ENCODE data around the gene CCNI2. TPM values are rescaled to one million over a fixed set of nuclear protein-coding genes. Genes with fewer than 3 reads are reported as not detected.

The CCNI2 gene
- polyA plus RNA-seq, 1 donor (not counting 4 experiments of a cell fraction or from before 2014, with no cell fraction given) = not detected

DNA sequence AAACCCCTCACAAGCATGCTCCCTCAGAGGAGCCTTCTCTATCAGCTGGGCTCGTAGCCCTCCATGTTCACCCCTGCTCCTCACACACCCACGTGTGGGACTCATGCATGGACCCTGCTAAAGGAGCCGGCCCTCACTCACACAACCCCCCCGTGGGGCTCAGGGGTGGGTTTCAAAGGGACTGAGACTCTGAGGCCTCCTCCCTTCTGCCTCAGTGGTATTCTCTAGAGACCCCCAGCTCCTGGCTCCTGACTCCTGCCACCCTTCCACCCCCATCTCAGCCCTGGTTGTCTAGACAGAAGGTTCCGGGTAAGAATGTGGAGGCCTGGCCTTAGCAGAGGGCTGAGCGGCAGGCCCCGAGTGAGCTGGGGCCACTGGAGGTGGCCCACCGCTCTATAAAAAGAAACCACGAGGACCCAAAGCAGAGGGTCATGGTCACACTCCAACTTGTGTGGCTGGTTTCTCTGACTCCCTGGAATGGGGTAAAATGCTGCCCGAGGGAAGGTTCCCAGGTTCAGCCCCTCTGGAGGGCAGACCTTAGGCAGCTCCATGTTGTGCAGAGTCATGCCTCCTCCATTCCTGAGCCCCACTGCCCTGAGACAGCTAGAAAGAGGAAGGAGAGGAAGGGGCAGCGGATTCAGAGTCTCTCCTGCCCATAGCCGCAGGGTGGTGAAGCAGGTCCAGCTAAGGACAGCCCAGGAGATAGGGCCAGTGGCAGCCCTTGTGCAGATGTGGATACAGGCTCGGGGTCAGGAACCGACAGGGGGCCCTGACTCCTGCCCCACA, 19.0 kb downstream of the CCNI2 start:
- no peaks in the 10 kb centered on the region for H3K4me1 ChIP-seq (ENCODE audit: control insufficient read depth, extremely low read depth, insufficient read depth, low read length)
- H4K20me1 ChIP-seq (ENCODE audit: control insufficient read depth, extremely low read depth, insufficient read depth, low read length) = no peaks in the 10 kb centered on the region
- dilution Hi-C loops (cut with MboI; ENCODE audit: extremely low pct_ligation_motif_present, low sequenced_read_pairs) = no loop called here

GRCh38 chr5:132766806-132767055, 19.5 kb downstream of the CCNI2 start:
- Histone ChIP-seq H3K79me2 (ENCODE audit: control insufficient read depth, insufficient read depth, low read length) (peaks cover 26% of the 10 kb centered on the region), H3K9me3 (ENCODE audit: control insufficient read depth, low read depth, low read length) (no peaks in the 10 kb centered on the region), H2AFZ (ENCODE audit: control insufficient read depth, low read length) (no peak overlapping the region), H3K4me3 (ENCODE audit: control insufficient read depth in 2 of 3, extremely low read depth in 1 of 3, insufficient read depth in 2 of 3, low read depth in 1 of 3, low read length in 3 of 3) (no peak overlapping the region), H3K4me2 (ENCODE audit: control insufficient read depth, extremely low read depth, insufficient read depth, low read depth, low read length) (no peak overlapping the region), H3K27me3 (ENCODE audit: control insufficient read depth, extremely low read depth, insufficient read depth, low read length) (no peaks in the 10 kb centered on the region), H3K9ac (ENCODE audit: control insufficient read depth, extremely low read depth, insufficient read depth, low read length) (no peak overlapping the region), H4K20me1 (ENCODE audit: control insufficient read depth, extremely low read depth, insufficient read depth, low read length) (no peaks in the 10 kb centered on the region), H3K27ac (ENCODE audit: control insufficient read depth, insufficient read depth, low read length) (no peak overlapping the region), H3K9me1 (ENCODE audit: control insufficient read depth, extremely low read depth, insufficient read depth, low read length) (no peaks in the 10 kb centered on the region), H3K36me3 (ENCODE audit: control insufficient read depth in 2 of 2, extremely low read depth in 1 of 2, insufficient read depth in 2 of 2, low read length in 2 of 2) (peaks cover 15 to 19% of the 10 kb centered on the region in 2 experiments), H3K4me1 (ENCODE audit: control insufficient read depth, extremely low read depth, insufficient read depth, low read length) (no peaks in the 10 kb centered on the region)
- dilution Hi-C loops (cut with MboI; ENCODE audit: extremely low pct_ligation_motif_present, low sequenced_read_pairs) = no loop called here
- no peak for TF ChIP-seq EZH2 (IDR thresholded peaks at IDR 0.05; ENCODE audit: low read length)
- TF ChIP-seq, protein P1, sequence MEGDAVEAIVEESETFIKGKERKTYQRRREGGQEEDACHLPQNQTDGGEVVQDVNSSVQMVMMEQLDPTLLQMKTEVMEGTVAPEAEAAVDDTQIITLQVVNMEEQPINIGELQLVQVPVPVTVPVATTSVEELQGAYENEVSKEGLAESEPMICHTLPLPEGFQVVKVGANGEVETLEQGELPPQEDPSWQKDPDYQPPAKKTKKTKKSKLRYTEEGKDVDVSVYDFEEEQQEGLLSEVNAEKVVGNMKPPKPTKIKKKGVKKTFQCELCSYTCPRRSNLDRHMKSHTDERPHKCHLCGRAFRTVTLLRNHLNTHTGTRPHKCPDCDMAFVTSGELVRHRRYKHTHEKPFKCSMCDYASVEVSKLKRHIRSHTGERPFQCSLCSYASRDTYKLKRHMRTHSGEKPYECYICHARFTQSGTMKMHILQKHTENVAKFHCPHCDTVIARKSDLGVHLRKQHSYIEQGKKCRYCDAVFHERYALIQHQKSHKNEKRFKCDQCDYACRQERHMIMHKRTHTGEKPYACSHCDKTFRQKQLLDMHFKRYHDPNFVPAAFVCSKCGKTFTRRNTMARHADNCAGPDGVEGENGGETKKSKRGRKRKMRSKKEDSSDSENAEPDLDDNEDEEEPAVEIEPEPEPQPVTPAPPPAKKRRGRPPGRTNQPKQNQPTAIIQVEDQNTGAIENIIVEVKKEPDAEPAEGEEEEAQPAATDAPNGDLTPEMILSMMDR (optimal IDR thresholded peaks at IDR 0.05 in 1 of 3, IDR thresholded peaks at IDR 0.05 in 1 of 3, conservative IDR thresholded peaks at IDR 0.05 in 1 of 3; ENCODE audit: extremely low read depth in 1 of 3, insufficient read depth in 2 of 3, low read length in 3 of 3) = no peak
- DNase-seq (ENCODE audit: low read depth, low spot score) (no peak), FAIRE-seq (no peak)

More for the DNA sequence above, 19.0 kb downstream of the CCNI2 start:
- no peak overlapping the region for H3K4me2 ChIP-seq (ENCODE audit: control insufficient read depth, extremely low read depth, insufficient read depth, low read depth, low read length)
- H3K36me3 ChIP-seq (ENCODE audit: control insufficient read depth in 2 of 2, extremely low read depth in 1 of 2, insufficient read depth in 2 of 2, low read length in 2 of 2) = peaks cover 19 to 20% of the 10 kb centered on the region in 2 experiments
- H3K9me1 ChIP-seq (ENCODE audit: control insufficient read depth, extremely low read depth, insufficient read depth, low read length) = no peaks in the 10 kb centered on the region
- no peak overlapping the region for H3K27ac ChIP-seq (ENCODE audit: control insufficient read depth, insufficient read depth, low read length)
- DNase-seq (ENCODE audit: low read depth, low spot score) = no peak
- no peak overlapping the region for H3K9ac ChIP-seq (ENCODE audit: control insufficient read depth, extremely low read depth, insufficient read depth, low read length)
- H3K9me3 ChIP-seq (ENCODE audit: control insufficient read depth, low read depth, low read length) = no peaks in the 10 kb centered on the region
- TF ChIP-seq, protein P1 (optimal IDR thresholded peaks at IDR 0.05 in 1 of 3, IDR thresholded peaks at IDR 0.05 in 1 of 3, conservative IDR thresholded peaks at IDR 0.05 in 1 of 3; ENCODE audit: extremely low read depth in 1 of 3, insufficient read depth in 2 of 3, low read length in 3 of 3) = no peak
- no peak for TF ChIP-seq EZH2 (IDR thresholded peaks at IDR 0.05; ENCODE audit: low read length)
- no peak overlapping the region for H3K4me3 ChIP-seq (ENCODE audit: control insufficient read depth in 2 of 3, extremely low read depth in 1 of 3, insufficient read depth in 2 of 3, low read depth in 1 of 3, low read length in 3 of 3)
- no peak overlapping the region for H2AFZ ChIP-seq (ENCODE audit: control insufficient read depth, low read length)
- FAIRE-seq = no peak
- peaks cover 24% of the 10 kb centered on the region for H3K79me2 ChIP-seq (ENCODE audit: control insufficient read depth, insufficient read depth, low read length)
- no peaks in the 10 kb centered on the region for H3K27me3 ChIP-seq (ENCODE audit: control insufficient read depth, extremely low read depth, insufficient read depth, low read length)

Measured in keratinocyte (primary cell).